ENCODE measurements around the gene DUSP5. TPM values are rescaled to one million over a fixed set of nuclear protein-coding genes. Genes with fewer than 3 reads are reported as not detected.

The DUSP5 gene
- total RNA-seq, 1 donor from 2014 or later: 6.8 TPM

DNA sequence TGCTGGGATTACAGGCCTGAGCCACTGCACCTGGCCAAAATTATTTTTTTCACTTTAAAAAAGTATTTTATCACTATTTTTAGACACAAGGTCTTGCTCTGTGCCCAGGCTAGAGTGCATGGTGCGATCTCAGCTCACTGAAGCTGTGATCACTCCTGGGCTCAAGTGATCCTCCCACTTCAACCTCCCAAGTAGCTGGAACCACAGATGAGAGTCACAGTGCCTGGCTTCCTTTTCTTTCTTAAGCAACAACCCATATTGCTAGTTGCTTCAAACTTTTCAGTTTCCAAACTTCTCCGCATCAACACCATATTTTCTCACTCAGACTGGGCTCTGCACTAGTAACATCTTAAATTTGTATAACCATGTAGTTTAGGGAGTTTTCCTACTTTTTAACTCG, 60.3 kb downstream of the DUSP5 start:
- intact Hi-C loops (cut with DNase I): no loop called here
- no peak for DNase-seq

DNA sequence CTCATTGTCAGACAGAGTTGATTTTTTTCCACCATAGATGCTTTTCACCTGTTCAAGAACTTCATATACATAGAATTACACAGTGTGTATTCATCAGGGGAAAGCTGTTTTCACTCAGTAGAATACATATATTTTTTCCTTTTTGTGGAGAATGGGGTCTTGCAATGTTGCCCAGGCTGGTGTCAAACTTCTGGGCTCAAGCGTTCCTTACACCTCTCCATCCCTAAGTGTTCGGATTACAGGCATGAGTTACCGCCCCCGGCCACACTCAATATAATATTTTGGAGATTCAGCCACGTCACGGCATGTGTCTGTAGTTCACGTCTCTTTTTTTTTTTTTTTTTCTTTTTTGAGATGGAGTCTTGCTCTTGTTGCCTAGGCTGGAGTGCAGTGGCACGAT, 62.3 kb downstream of the DUSP5 start:
- intact Hi-C loops (cut with DNase I): no loop called here
- no peak for DNase-seq
- no peak for ATAC-seq (ENCODE audit: poor library complexity)

More for the DNA sequence above, 60.3 kb downstream of the DUSP5 start:
- ATAC-seq (ENCODE audit: poor library complexity): no peak

Other genes with a start within 250 kb of the DUSP5 start
- 25.0 TPM for gene SMNDC1, start 193.0 kb upstream of the DUSP5 start, total RNA-seq
- gene SMC3, start 69.8 kb downstream of the DUSP5 start, total RNA-seq: 20.3 TPM
- gene RBM20, start 146.4 kb downstream of the DUSP5 start, total RNA-seq: 103 TPM

Data from Right ventricle myocardium superior (tissue), 1 donor.